Neuronal stem cell (in vitro differentiated cells): ENCODE measurements around the gene KMT5C.
A peak's percentile ranks its signal among the peaks of the same experiment; 100 is the strongest.

ENCODE experiments used
- DNase-seq: peaks from one replicate; pipeline ENCODE4 v3.0.0-alpha.2; 2013; ENCODE audit warnings: low spot score
- H2AFZ ChIP-seq: one replicate; pipeline ENCODE4 v1.6.1; 2013; ENCODE audit warnings: mild to moderate bottlenecking, low read length, inconsistent platforms
- H2AK5ac ChIP-seq: 2 replicates; pipeline ENCODE4 v1.6.1; 2013; ENCODE audit warnings: low read depth, mild to moderate bottlenecking, inconsistent platforms, low read length, moderate library complexity, mixed read lengths
- H2BK120ac ChIP-seq: 2 replicates; pipeline ENCODE4 v1.6.1; 2013; ENCODE audit warnings: low read depth, mild to moderate bottlenecking, inconsistent platforms, low read length, moderate library complexity, mixed read lengths
- H2BK12ac ChIP-seq: one replicate; pipeline ENCODE4 v1.6.1; 2013; ENCODE audit warnings: low read length, inconsistent platforms
- H2BK15ac ChIP-seq: 2 replicates; pipeline ENCODE4 v1.6.1; 2013; ENCODE audit warnings: mild to moderate bottlenecking, low read length, inconsistent platforms, mixed read lengths
- H2BK5ac ChIP-seq: one replicate; pipeline ENCODE4 v1.6.1; 2013; ENCODE audit warnings: inconsistent platforms, mild to moderate bottlenecking, low read length, moderate library complexity
- H3K14ac ChIP-seq: one replicate; pipeline ENCODE4 v1.6.1; 2013; ENCODE audit warnings: low read length, inconsistent platforms
- H3K18ac ChIP-seq: 2 replicates; pipeline ENCODE4 v1.6.1; 2013; ENCODE audit warnings: low read length, inconsistent platforms
- H3K23ac ChIP-seq: 2 replicates; pipeline ENCODE4 v1.6.1; 2013; ENCODE audit warnings: low read depth, mild to moderate bottlenecking, mixed read lengths, low read length, inconsistent platforms; ENCODE audit not compliant: poor library complexity
- H3K27ac ChIP-seq: replicated peaks from 3 replicates; pipeline ENCODE4 v1.5.1; 2013; ENCODE audit warnings: low read length, inconsistent platforms
- H3K27me3 ChIP-seq, 3 experiments: 2 replicates each; pipeline ENCODE4 v1.6.1; 2013; ENCODE audit warnings: low read length in 3 of 3, mild to moderate bottlenecking in 2 of 3, inconsistent platforms in 1 of 3, low read depth in 1 of 3, mixed read lengths in 1 of 3, moderate library complexity in 1 of 3; ENCODE audit not compliant: control insufficient read depth in 3 of 3, insufficient read depth in 3 of 3
- H3K36me3 ChIP-seq, 2 donors: replicated peaks in 1 of 2; 2 replicates each; pipeline ENCODE4 v1.6.1; 2013; ENCODE audit warnings: low read length in 2 of 2; ENCODE audit not compliant: control insufficient read depth in 2 of 2, insufficient read depth in 2 of 2
- H3K4ac ChIP-seq: 2 replicates; pipeline ENCODE4 v1.6.1; 2013; ENCODE audit warnings: inconsistent platforms, mild to moderate bottlenecking, low read length, moderate library complexity
- H3K4me1 ChIP-seq, 2 donors: 1 replicate in 1 of 2; 2 replicates in 1 of 2; pipeline ENCODE4 v1.6.1; 2013; ENCODE audit warnings: low read length in 2 of 2, low read depth in 1 of 2; ENCODE audit not compliant: control insufficient read depth in 2 of 2, insufficient read depth in 1 of 2
- H3K4me2 ChIP-seq: one replicate; pipeline ENCODE4 v1.6.1; 2013; ENCODE audit warnings: mild to moderate bottlenecking, low read length, inconsistent platforms; ENCODE audit not compliant: insufficient read depth, poor library complexity, severe bottlenecking
- H3K4me3 ChIP-seq, 2 donors: 2 replicates each; pipeline ENCODE4 v1.5.1; 2013; ENCODE audit warnings: low read length in 2 of 2, mild to moderate bottlenecking in 2 of 2, inconsistent platforms in 1 of 2, moderate library complexity in 1 of 2
- H3K79me1 ChIP-seq: one replicate; pipeline ENCODE4 v1.6.1; 2013; ENCODE audit warnings: low read depth, mild to moderate bottlenecking, inconsistent platforms, low read length, moderate library complexity
- H3K9ac ChIP-seq: one replicate; pipeline ENCODE4 v1.6.1; 2013; ENCODE audit warnings: mild to moderate bottlenecking, low read depth, low read length, inconsistent platforms; ENCODE audit not compliant: poor library complexity
- H3K9me3 ChIP-seq, 2 donors: replicated peaks in 1 of 2; 2 replicates each; pipeline versions ENCODE3 to v1.6.1; 2013; ENCODE audit warnings: low read length in 2 of 2, mild to moderate bottlenecking in 2 of 2, inconsistent platforms in 1 of 2, low read depth in 1 of 2, mixed read lengths in 1 of 2, moderate library complexity in 1 of 2; ENCODE audit not compliant: control insufficient read depth in 2 of 2, insufficient read depth in 1 of 2
- H4K8ac ChIP-seq: one replicate; pipeline ENCODE4 v1.6.1; 2013; ENCODE audit warnings: low read depth, mild to moderate bottlenecking, inconsistent platforms, low read length, moderate library complexity
- H4K91ac ChIP-seq: one replicate; pipeline ENCODE4 v1.6.1; 2013; ENCODE audit warnings: low read length, low read depth, mild to moderate bottlenecking, inconsistent platforms; ENCODE audit not compliant: poor library complexity
- WGBS, 2 donors: extraction: QIAGEN DNeasy Blood & Tissue Kit; methylation state at CpG; one replicate each; pipeline ENCODE4 v1.1.7; 2013; ENCODE audit warnings: missing lambda C conversion rate in 2 of 2, mixed read lengths in 1 of 2; ENCODE audit not compliant: insufficient read length in 2 of 2, insufficient replicate concordance in 1 of 2; ENCODE audit errors: extremely low coverage in 2 of 2; 5-methylcytosine and 5-hydroxymethylcytosine counted together

The KMT5C gene

GRCh38 chr19:55311797-55312196, 27.9 kb upstream of the KMT5C start:
- Histone ChIP-seq H3K36me3 (peaks cover 22 to 45% of the 10 kb centered on the region in 2 donors), H3K18ac (no peak overlapping the region), H3K4me1 (peaks cover 3 to 4% of the 10 kb centered on the region in 2 donors), H3K9ac (no peak overlapping the region), H2BK15ac (no peak overlapping the region), H2BK5ac (peak overlapping the region; percentile 82), H2BK12ac (no peak overlapping the region), H3K23ac (no peak overlapping the region), H3K14ac (no peak overlapping the region), H3K4me3 (no peak overlapping the region), H2BK120ac (no peak overlapping the region), H4K8ac (no peak overlapping the region), H3K9me3 (peaks cover 2 to 5% of the 10 kb centered on the region in 2 donors), H3K4ac (no peak overlapping the region), H2AFZ (no peak overlapping the region), H3K79me1 (no peaks in the 10 kb centered on the region), H2AK5ac (no peak overlapping the region), H3K27me3 (no peaks in the 10 kb centered on the region), H3K27ac (no peak overlapping the region), H4K91ac (no peak overlapping the region), H3K4me2 (no peak overlapping the region)
- DNase-seq, result no peak
- no CpG with 5 or more reads among the region's 18 CpGs for WGBS, 2 donors

GRCh38 chr19:55312621-55313512, 26.8 kb upstream of the KMT5C start:
- no CpG with 5 or more reads among the region's 47 CpGs for WGBS, 2 donors
- Histone ChIP-seq H2BK15ac (no peak overlapping the region), H3K9me3 (peaks cover 2 to 5% of the 10 kb centered on the region in 2 donors), H3K23ac (peak overlapping the region; percentile 85), H3K18ac (no peak overlapping the region), H3K9ac (no peak overlapping the region), H3K79me1 (no peaks in the 10 kb centered on the region), H3K27me3 (no peaks in the 10 kb centered on the region), H3K4ac (peak overlapping the region; percentile 37), H4K91ac (no peak overlapping the region), H3K14ac (no peak overlapping the region), H2BK12ac (peak overlapping the region; percentile 84), H3K4me3 (no peak overlapping the region), H3K4me2 (no peak overlapping the region), H3K36me3 (peaks cover 19 to 36% of the 10 kb centered on the region in 2 donors), H2BK5ac (peak overlapping the region; percentile 75), H2AK5ac (peak overlapping the region; percentile 63), H3K27ac (peak overlapping the region; percentile 26), H3K4me1 (peaks cover 3 to 4% of the 10 kb centered on the region in 2 donors), H4K8ac (no peak overlapping the region), H2AFZ (no peak overlapping the region), H2BK120ac (no peak overlapping the region)
- no peak for DNase-seq

- Histone ChIP-seq H3K79me1 (no peaks in the 10 kb centered on the region), H2AFZ (no peak overlapping the region), H3K4me2 (no peak overlapping the region), H4K91ac (no peak overlapping the region), H2BK120ac (no peak overlapping the region), H3K4ac (no peak overlapping the region), H2BK5ac (no peak overlapping the region), H3K27ac (no peak overlapping the region), H3K23ac (no peak overlapping the region), H3K9ac (no peak overlapping the region), H3K9me3 (peaks cover 0 to under 1% of the 10 kb centered on the region in 2 donors), H2BK15ac (no peak overlapping the region), H2AK5ac (no peak overlapping the region), H3K36me3 (peaks cover 11 to 22% of the 10 kb centered on the region in 2 donors), H2BK12ac (no peak overlapping the region), H3K18ac (no peak overlapping the region), H3K4me1 (peaks cover 3 to 4% of the 10 kb centered on the region in 2 donors), H3K4me3 (no peak overlapping the region), H3K27me3 (no peaks in the 10 kb centered on the region), H3K14ac (no peak overlapping the region), H4K8ac (no peak overlapping the region)
- DNase-seq, result no peak
- WGBS, 2 donors, result no CpG with 5 or more reads among the region's 8 CpGs
Measured at GRCh38 chr19:55314396-55314795, 25.3 kb upstream of the KMT5C start.

GRCh38 chr19:55315956-55316525, 23.6 kb upstream of the KMT5C start:
- no peak overlapping the region for H2AK5ac ChIP-seq
- no peak overlapping the region for H3K4ac ChIP-seq
- no peak overlapping the region for H3K4me2 ChIP-seq
- peak overlapping the region; percentile 1 for H3K9ac ChIP-seq
- no peak for DNase-seq
- no peak overlapping the region for H2BK12ac ChIP-seq
- H2BK5ac ChIP-seq, result no peak overlapping the region
- H2BK120ac ChIP-seq, result no peak overlapping the region
- H3K14ac ChIP-seq, result no peak overlapping the region
- H4K91ac ChIP-seq, result no peak overlapping the region
- no peak overlapping the region for H2AFZ ChIP-seq
- H3K79me1 ChIP-seq, result no peaks in the 10 kb centered on the region
- H3K9me3 ChIP-seq, result no peaks in the 10 kb centered on the region
- H3K27ac ChIP-seq, result no peak overlapping the region
- H3K4me1 ChIP-seq, result peaks cover 0 to 2% of the 10 kb centered on the region in 2 donors
- no peak overlapping the region for H4K8ac ChIP-seq
- no peak overlapping the region for H2BK15ac ChIP-seq
- H3K36me3 ChIP-seq, result peaks cover 2 to 8% of the 10 kb centered on the region in 2 donors
- WGBS, 2 donors, result no CpG with 5 or more reads among the region's 13 CpGs
- no peak overlapping the region for H3K18ac ChIP-seq
- no peak overlapping the region for H3K4me3 ChIP-seq
- H3K23ac ChIP-seq, result no peak overlapping the region
- H3K27me3 ChIP-seq, result peaks cover 0 to 3% (median 0%) of the 10 kb centered on the region in 3 experiments
